Progenitor cell of endocrine pancreas (in vitro differentiated cells): ENCODE measurements around the gene SLC25A26. TPM values are rescaled to one million over a fixed set of nuclear protein-coding genes. Genes with fewer than 3 reads are reported as not detected.

ENCODE experiments used
- DNase-seq: peaks from one replicate; pipeline ENCODE4 v3.0.0; 2021; ENCODE audit warnings: low spot score; ENCODE audit not compliant: unreplicated experiment
- H3K27ac Mint-ChIP-seq: 2 replicates; pipeline ENCODE4 v1.8.0; 2021; ENCODE audit warnings: mild to moderate bottlenecking, moderate library complexity, mixed read lengths
- H3K27me3 Mint-ChIP-seq: 2 replicates; pipeline ENCODE4 v1.8.0; 2021; ENCODE audit warnings: mixed read lengths
- H3K36me3 Mint-ChIP-seq: 2 replicates; pipeline ENCODE4 v1.8.0; 2022; ENCODE audit warnings: mixed read lengths; ENCODE audit not compliant: insufficient read depth
- H3K4me1 Mint-ChIP-seq: 2 replicates; pipeline ENCODE4 v1.8.0; 2021; ENCODE audit warnings: low read depth, mixed read lengths
- H3K4me3 Mint-ChIP-seq: 2 replicates; pipeline ENCODE4 v1.8.0; 2021; ENCODE audit warnings: low read depth, mild to moderate bottlenecking, moderate library complexity, mixed read lengths
- H3K9me3 Mint-ChIP-seq: 2 replicates; pipeline ENCODE4 v1.8.0; 2021; ENCODE audit warnings: low read depth, mixed read lengths
- CTCF ChIP-seq: fragments of 200-600 bp; sonication (generic); IDR thresholded peaks from one replicate; pipeline ENCODE4 v1.5.0; 2021; ENCODE audit warnings: antibody characterized with exemption, mild to moderate bottlenecking; ENCODE audit not compliant: unreplicated experiment
- total RNA-seq: library from RNA; stranded (reverse); gene quantifications from 2 replicates; pipeline ENCODE4 v1.2.1, GENCODE V29; 2021

Gene SLC25A26
- total RNA-seq, 1 donor from 2014 or later, result 18.9 TPM

DNA sequence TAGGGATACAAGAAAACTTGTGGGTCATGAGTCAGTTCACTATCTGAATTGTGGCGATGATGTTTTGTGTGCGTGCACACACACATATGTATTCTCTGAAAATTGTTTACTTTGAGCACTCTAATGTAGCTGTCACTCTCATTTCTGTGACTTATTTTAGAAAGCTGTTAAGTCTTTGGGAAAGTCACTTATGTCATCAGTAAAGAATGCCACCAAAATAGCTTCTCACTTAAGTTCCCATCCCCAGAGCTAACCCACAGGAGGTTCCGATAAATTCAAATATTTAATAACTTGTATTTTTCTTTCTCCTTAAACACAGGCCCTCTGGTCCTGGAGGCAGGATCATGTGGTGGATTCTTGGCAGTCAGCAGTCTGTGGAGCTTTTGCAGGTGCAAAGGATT is 141.7 kb downstream of the SLC25A26 start:
- DNase-seq, result no peak
- Mint-ChIP-seq H3K4me3 (no peak overlapping the region), H3K36me3 (no peaks in the 10 kb centered on the region), H3K9me3 (no peaks in the 10 kb centered on the region), H3K27me3 (no peaks in the 10 kb centered on the region), H3K27ac (no peak overlapping the region), H3K4me1 (peaks cover 2% of the 10 kb centered on the region)
- TF ChIP-seq CTCF, result no peak

- no peak overlapping the region for H3K27ac Mint-ChIP-seq
- no peaks in the 10 kb centered on the region for H3K27me3 Mint-ChIP-seq
- H3K9me3 Mint-ChIP-seq, result no peaks in the 10 kb centered on the region
- no peak overlapping the region for H3K4me3 Mint-ChIP-seq
- TF ChIP-seq CTCF, result no peak
- no peaks in the 10 kb centered on the region for H3K36me3 Mint-ChIP-seq
- no peak for DNase-seq
- peaks cover 2% of the 10 kb centered on the region for H3K4me1 Mint-ChIP-seq
These were observed 142.3 kb downstream of the SLC25A26 start for GRCh38 chr3:66363148-66363547.

DNA sequence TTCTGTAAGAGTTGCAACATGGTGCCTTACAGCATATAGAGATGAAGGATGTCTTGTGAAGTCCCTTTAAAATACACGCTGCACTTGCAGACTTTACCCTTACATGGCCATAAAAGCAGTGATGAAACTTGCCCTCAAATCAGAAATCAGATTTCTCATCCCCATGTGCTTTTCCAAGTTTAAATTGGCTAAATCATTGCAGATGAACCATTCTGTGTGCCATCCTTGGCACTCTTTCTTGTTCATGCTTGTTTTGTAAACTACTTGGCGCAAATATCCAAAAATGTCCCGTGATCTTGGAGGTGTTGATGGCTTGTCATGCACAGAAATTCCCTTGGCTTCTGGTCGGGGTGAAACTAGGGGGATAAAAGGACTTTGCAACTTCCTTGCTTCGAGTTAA is 144.3 kb downstream of the SLC25A26 start:
- H3K36me3 Mint-ChIP-seq, result no peaks in the 10 kb centered on the region
- H3K4me1 Mint-ChIP-seq, result peaks cover 3% of the 10 kb centered on the region
- peak overlapping the region; percentile 7 for H3K27ac Mint-ChIP-seq
- no peaks in the 10 kb centered on the region for H3K27me3 Mint-ChIP-seq
- DNase-seq, result no peak
- TF ChIP-seq CTCF, result no peak
- H3K9me3 Mint-ChIP-seq, result no peaks in the 10 kb centered on the region
- H3K4me3 Mint-ChIP-seq, result no peak overlapping the region

- Mint-ChIP-seq H3K27me3 (no peaks in the 10 kb centered on the region), H3K9me3 (no peaks in the 10 kb centered on the region), H3K27ac (no peak overlapping the region), H3K4me1 (peaks cover 4% of the 10 kb centered on the region), H3K36me3 (peaks cover 2% of the 10 kb centered on the region), H3K4me3 (no peak overlapping the region)
- TF ChIP-seq CTCF, result no peak
- no peak for DNase-seq
These were observed 145.9 kb downstream of the SLC25A26 start for GRCh38 chr3:66366747-66367146.

DNA sequence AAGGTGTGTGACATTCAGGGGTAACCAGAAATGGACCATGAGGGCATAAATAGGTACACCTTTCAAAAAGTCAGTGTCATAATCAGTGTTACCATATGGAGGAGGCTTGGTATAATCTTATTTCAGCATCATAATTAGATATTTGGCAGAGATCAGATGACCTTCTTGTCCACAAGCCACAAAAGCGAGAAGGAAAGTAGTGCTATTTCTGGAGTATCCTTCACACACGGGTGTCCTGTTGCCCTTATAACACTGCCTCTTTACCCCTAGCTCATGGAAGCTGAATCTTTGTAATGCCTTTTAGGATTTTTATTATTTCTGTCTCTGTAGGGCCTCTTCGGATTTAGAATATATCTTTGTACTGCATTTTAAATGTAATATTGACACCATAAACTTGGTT is 147.2 kb downstream of the SLC25A26 start:
- Mint-ChIP-seq H3K27me3 (no peaks in the 10 kb centered on the region), H3K4me1 (peaks cover 4% of the 10 kb centered on the region), H3K27ac (no peak overlapping the region), H3K9me3 (no peaks in the 10 kb centered on the region), H3K36me3 (peaks cover 2% of the 10 kb centered on the region), H3K4me3 (no peak overlapping the region)
- no peak for TF ChIP-seq CTCF
- DNase-seq, result no peak
